HL-60 (cell line): ENCODE results near the gene COPZ2.

Experiments
- CTCF ChIP-seq: IDR thresholded peaks from one replicate; pipeline ENCODE4 v1.5.1; 2011; ENCODE audit warnings: low read length, control low read depth, inconsistent platforms; ENCODE audit not compliant: insufficient read depth
- GABPA ChIP-seq: IDR thresholded peaks from 2 replicates; pipeline ENCODE4 v1.6.1; 2012; ENCODE audit warnings: low read depth
- POLR2AphosphoS5 ChIP-seq: IDR thresholded peaks from 2 replicates; pipeline ENCODE4 v1.6.1; 2012; ENCODE audit warnings: low read depth
- REST ChIP-seq: IDR thresholded peaks from 2 replicates; pipeline ENCODE4 v1.6.1; 2012; ENCODE audit warnings: low read depth; ENCODE audit not compliant: insufficient replicate concordance
- SPI1 ChIP-seq: IDR thresholded peaks from 2 replicates; pipeline ENCODE4 v1.6.1; 2012; ENCODE audit warnings: low read depth, mild to moderate bottlenecking, borderline replicate concordance

GRCh38 chr17:48057626-48058025 lies 20.0 kb upstream of the COPZ2 start:
- no peak for TF ChIP-seq CTCF
- TF ChIP-seq GABPA, result no peak
- TF ChIP-seq POLR2AphosphoS5, result no peak
- no peak for TF ChIP-seq REST
- no peak for TF ChIP-seq SPI1
